Effector memory CD4-positive, alpha-beta T cell (primary cell): ENCODE results near the gene DHX36.
A peak's percentile ranks its signal among the peaks of the same experiment; 100 is the strongest.

ENCODE experiments used
- DNase-seq, 3 donors: peaks; one replicate each; pipeline ENCODE4 v3.0.0-alpha.2; 2020
- H3K27ac ChIP-seq: 2 replicates; pipeline ENCODE4 v1.7.0; 2013; ENCODE audit warnings: mild to moderate bottlenecking, low read length, moderate library complexity; ENCODE audit not compliant: insufficient read depth, poor library complexity, severe bottlenecking
- H3K27me3 ChIP-seq: replicated peaks from 2 replicates; pipeline ENCODE4 v1.7.0; 2013; ENCODE audit warnings: mild to moderate bottlenecking, low read length; ENCODE audit not compliant: insufficient read depth, control insufficient read depth, poor library complexity, severe bottlenecking
- H3K36me3 ChIP-seq: 2 replicates; pipeline ENCODE4 v1.7.0; 2013; ENCODE audit warnings: mild to moderate bottlenecking, low read length, moderate library complexity; ENCODE audit not compliant: control insufficient read depth, insufficient read depth
- H3K4me1 ChIP-seq: 2 replicates; pipeline ENCODE4 v1.7.0; 2013; ENCODE audit warnings: low read length, mild to moderate bottlenecking; ENCODE audit not compliant: control insufficient read depth, insufficient read depth, poor library complexity, severe bottlenecking
- H3K4me3 ChIP-seq: 2 replicates; pipeline ENCODE4 v1.7.0; 2013; ENCODE audit warnings: low read length, low read depth, mild to moderate bottlenecking; ENCODE audit not compliant: insufficient read depth, poor library complexity, severe bottlenecking
- H3K9me3 ChIP-seq: 2 replicates; pipeline ENCODE4 v1.7.0; 2013; ENCODE audit warnings: mild to moderate bottlenecking, low read length, moderate library complexity; ENCODE audit not compliant: control insufficient read depth

The DHX36 gene

DNA sequence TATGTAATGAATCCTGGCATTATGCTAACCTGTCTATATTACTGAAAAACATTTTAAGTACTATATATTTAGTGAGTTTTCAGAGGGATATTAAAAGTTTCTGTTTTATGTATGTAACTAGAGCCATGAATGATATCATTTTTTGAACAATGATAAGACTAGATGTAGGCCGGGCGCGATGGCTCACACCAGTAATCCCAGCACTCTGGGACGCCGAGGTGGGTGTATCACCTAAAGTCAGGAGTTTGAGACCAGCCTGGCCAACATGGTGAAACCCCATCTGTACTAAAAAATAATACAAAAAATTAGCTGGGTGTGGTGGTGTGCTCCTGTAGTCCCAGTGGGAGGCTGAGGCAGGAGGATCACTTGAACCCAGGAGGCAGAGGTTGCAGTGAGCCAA lies 34.1 kb downstream of the DHX36 start:
- Histone ChIP-seq H3K4me1 (no peaks in the 10 kb centered on the region), H3K36me3 (peaks cover 57% of the 10 kb centered on the region), H3K27ac (no peak overlapping the region), H3K4me3 (no peak overlapping the region), H3K27me3 (no peaks in the 10 kb centered on the region), H3K9me3 (no peaks in the 10 kb centered on the region)
- no peak for DNase-seq

DNA sequence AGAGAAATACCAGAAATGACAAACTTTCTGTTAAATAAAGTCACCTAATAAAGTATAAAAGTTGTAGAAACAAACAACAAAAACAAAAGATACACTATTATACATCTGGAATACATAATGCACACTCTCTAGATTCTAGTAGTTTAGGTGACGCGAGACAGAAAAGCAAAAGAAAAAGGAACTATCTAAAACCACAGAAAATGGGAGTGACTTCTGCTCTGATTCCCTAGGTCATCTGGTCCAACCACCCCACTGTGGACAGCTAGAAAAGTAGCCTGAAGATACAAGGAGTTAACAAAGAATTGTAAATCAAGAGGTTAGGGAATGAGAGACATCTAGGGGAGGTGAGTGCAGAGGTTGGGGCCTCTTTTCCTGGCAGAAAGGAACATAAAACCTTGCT lies 39.1 kb downstream of the DHX36 start:
- H3K36me3 ChIP-seq: peaks cover 44% of the 10 kb centered on the region
- no peak for DNase-seq
- H3K27ac ChIP-seq: no peak overlapping the region
- no peaks in the 10 kb centered on the region for H3K27me3 ChIP-seq
- H3K4me1 ChIP-seq: no peaks in the 10 kb centered on the region
- H3K9me3 ChIP-seq: no peaks in the 10 kb centered on the region
- no peak overlapping the region for H3K4me3 ChIP-seq

DNA sequence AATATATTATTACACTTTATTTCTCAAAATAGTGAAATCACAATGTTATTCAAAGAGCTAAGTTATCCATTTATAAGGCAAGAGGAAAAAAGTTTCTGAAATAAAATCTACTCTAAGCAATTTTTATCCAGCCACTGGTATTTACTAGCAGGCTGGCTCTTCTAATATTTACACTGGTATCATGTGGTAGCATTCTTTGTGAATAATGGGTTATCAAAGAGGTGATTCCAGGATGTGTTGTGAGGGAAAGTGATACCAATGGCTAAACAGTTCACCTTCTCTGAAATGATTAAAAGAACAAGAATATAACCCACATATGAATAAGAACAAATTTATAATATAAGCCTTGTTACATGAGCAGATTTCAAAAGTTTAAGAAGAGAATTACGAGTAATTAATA lies 44.1 kb downstream of the DHX36 start:
- Histone ChIP-seq H3K4me3 (no peak overlapping the region), H3K36me3 (peaks cover 75% of the 10 kb centered on the region), H3K9me3 (no peaks in the 10 kb centered on the region), H3K27ac (no peak overlapping the region), H3K27me3 (no peaks in the 10 kb centered on the region), H3K4me1 (no peaks in the 10 kb centered on the region)
- DNase-seq: no peak

DNA sequence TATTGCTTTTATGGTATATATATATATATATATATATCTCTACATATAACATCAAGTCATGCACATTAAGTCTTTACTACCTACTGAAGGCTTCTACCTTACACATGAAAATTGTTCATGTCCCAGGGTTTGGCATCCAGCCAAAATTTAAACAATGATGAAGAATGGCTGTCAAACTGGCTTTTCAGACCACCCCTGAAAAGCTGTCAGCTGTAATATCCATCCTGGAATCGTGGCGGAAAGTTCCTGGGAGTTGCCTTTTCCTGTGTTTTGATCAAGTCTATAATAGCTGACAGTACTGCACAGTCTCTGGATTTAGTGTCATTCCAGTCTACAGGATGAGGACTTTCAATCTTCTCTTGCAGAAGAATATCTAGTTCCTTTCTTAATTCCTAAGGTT lies 48.3 kb downstream of the DHX36 start:
- no peak for DNase-seq
- peaks cover 70% of the 10 kb centered on the region for H3K36me3 ChIP-seq
- H3K27me3 ChIP-seq: no peaks in the 10 kb centered on the region
- H3K27ac ChIP-seq: no peak overlapping the region
- H3K9me3 ChIP-seq: no peaks in the 10 kb centered on the region
- H3K4me1 ChIP-seq: no peaks in the 10 kb centered on the region
- H3K4me3 ChIP-seq: no peak overlapping the region

DNA sequence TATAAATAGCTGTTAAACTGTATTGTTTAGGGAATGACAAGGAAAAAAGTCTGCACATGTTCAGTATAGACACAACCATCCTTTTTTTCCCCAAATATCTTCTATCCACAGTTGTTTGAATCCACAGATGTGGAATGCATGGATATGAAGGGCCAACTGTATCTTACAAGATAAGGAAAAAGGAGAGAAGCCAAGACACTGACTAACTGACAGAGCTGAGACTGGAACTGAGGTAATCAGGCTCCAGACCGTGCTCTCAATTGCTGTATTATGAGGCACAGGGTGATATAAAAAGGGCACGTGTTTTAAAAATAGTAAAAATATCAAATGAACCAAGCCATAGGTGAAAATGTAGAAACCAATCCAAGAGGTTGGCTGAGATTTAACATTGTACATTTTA lies 49.0 kb downstream of the DHX36 start:
- Histone ChIP-seq H3K27me3 (no peaks in the 10 kb centered on the region), H3K9me3 (no peaks in the 10 kb centered on the region), H3K4me1 (no peaks in the 10 kb centered on the region), H3K36me3 (peaks cover 64% of the 10 kb centered on the region), H3K27ac (no peak overlapping the region), H3K4me3 (no peak overlapping the region)
- DNase-seq: no peak

DNA sequence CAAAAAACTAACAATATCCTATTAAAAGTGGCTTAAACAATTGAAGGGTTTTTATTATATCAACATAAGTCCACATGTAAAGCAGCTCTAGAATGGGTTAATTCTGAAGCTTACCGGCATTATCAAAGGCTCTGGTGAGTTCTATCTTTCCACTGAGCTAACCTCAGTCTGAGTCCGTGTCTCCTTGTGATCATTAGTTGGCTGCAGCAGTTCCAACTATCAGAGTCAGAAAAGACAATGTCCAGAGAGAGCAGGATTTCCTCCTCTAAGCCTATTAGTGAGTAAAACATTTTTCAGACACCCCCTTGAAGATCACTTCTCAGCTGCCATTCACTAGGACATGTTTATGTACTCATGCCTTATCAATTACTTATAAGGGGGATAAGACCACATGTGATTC lies 49.9 kb downstream of the DHX36 start:
- Histone ChIP-seq H3K27ac (no peak overlapping the region), H3K27me3 (no peaks in the 10 kb centered on the region), H3K4me1 (no peaks in the 10 kb centered on the region), H3K9me3 (no peaks in the 10 kb centered on the region), H3K36me3 (peaks cover 55% of the 10 kb centered on the region), H3K4me3 (no peak overlapping the region)
- no peak for DNase-seq

DNA sequence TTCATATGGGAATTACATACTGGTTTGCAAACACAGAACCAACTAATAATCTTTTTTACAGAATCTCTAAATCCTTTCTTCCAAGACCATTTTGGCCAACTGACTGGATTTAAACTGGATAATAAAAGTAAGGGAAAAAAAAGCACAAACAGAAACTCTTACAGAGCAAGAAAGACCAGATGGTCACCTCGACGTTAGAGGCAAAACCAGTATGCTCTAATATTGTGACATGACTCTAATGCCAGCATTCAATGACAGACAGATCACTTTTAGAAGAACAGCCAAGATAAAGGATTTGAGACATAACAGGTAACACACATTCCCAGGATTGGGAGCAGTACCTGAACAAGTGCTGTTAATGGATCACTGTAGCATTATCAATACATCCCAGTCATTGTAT lies 50.9 kb downstream of the DHX36 start:
- DNase-seq: no peak
- no peak overlapping the region for H3K4me3 ChIP-seq
- H3K9me3 ChIP-seq: no peaks in the 10 kb centered on the region
- H3K36me3 ChIP-seq: peaks cover 48% of the 10 kb centered on the region
- H3K27ac ChIP-seq: no peak overlapping the region
- H3K27me3 ChIP-seq: no peaks in the 10 kb centered on the region
- no peaks in the 10 kb centered on the region for H3K4me1 ChIP-seq

DNA sequence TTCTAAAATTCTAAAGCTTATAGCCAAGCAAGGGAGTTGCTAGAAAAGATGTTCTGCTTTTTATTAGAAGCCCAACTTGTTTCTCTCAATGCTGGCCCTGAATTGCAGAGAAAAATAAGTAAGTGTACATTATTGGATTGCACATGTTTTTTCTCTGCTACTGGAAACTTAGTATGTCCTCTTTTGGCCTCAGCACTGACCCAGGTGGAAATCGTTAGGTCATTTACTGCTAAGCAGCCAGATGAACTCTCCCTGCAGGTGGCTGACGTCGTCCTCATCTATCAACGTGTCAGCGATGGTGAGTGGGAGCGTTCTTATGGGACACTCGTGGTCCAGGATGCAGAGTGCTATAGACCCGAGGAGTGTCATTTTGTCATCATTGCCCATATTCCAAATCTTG lies 69.8 kb downstream of the DHX36 start:
- Histone ChIP-seq H3K9me3 (no peaks in the 10 kb centered on the region), H3K4me1 (no peaks in the 10 kb centered on the region), H3K27ac (no peak overlapping the region), H3K4me3 (no peak overlapping the region), H3K36me3 (peaks cover 20% of the 10 kb centered on the region), H3K27me3 (no peaks in the 10 kb centered on the region)
- DNase-seq: no peak

DNA sequence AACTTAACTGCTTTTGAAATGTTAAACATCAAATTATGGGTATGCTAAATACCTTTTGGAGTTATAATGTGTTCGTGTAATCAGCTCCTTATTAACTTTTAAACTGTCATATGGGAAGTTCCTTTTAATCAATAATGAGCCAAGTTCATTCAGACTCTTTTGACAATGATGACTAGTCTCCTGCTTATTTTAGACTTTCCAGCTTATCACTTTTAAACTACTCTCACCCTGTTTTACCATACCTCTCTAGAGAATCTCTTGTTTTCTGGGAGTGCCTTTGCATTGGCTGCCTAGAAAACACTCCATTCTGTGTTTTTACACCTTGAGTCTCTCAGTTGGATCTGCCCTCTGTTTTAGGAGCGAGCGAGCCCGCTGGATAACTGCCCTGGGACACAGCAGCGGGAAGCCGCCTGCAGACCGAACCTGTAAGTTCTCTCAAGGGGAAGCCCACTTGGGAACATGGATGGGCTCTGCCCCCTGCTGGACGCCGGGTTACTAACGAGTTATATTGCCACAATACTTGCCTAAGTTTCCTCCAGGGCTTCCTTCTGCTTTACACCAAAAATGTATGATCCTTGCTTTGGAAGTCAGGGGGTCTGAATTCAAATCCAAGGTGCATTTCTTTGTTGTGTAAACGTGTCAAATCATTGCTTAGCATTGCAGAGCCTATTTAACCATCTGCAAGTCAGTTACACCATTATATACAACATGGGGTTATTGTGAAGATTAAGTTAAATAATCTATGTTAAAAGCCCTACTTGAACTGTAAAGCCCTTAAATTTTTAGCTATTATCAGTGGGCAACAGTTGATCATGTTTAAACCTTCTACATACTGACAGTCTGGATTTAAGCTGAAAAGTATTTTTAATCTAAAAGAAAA lies 71.3 kb downstream of the DHX36 start:
- Histone ChIP-seq H3K4me1 (no peaks in the 10 kb centered on the region), H3K27ac (no peak overlapping the region), H3K9me3 (no peaks in the 10 kb centered on the region), H3K36me3 (peaks cover 13% of the 10 kb centered on the region), H3K4me3 (no peak overlapping the region), H3K27me3 (no peaks in the 10 kb centered on the region)
- DNase-seq: peak in 2 of 3 donors; percentile 18 to 35

DNA sequence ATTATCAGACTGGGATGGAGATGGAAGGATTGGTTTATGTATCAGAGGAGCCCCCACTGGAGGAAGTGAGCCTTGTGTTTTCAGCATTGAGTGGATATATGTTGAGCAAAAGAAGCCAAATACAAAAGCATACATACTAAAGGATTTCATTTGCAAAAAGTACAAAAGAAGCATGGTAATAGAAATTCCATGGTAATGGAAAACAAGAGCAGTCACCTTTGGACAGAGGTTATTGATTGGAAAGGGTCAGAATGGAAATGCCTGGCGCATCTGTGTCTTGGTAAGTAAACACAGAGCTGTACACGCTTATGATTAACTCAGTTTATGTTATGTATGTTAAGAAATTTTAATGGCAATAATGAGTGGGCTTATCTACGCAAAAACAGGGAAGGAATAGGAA lies 72.7 kb downstream of the DHX36 start:
- no peaks in the 10 kb centered on the region for H3K9me3 ChIP-seq
- no peak for DNase-seq
- H3K4me1 ChIP-seq: no peaks in the 10 kb centered on the region
- no peak overlapping the region for H3K27ac ChIP-seq
- H3K4me3 ChIP-seq: no peak overlapping the region
- no peaks in the 10 kb centered on the region for H3K27me3 ChIP-seq
- H3K36me3 ChIP-seq: peaks cover 3% of the 10 kb centered on the region
